HEK293 (cell line): ENCODE measurements around the gene FBRSL1.
A peak's percentile ranks its signal among the peaks of the same experiment; 100 is the strongest.

Source experiments
- CTCF ChIA-PET: fragments of 350-600 bp; formaldehyde crosslinking; extraction: SDS; loops from one replicate; lab custom pipeline; 2021; ENCODE audit warnings: antibody characterized with exemption; lab: Yijun Ruan, JAX
- POLR2A ChIA-PET: fragments of 300-600 bp; formaldehyde crosslinking; extraction: SDS; loops from one replicate; lab custom pipeline; 2020; ENCODE audit warnings: antibody characterized with exemption, inconsistent platforms; lab: Yijun Ruan, JAX
- H3K27ac ChIP-seq: fragments of 200-500 bp; sonication (Bioruptor generic); 2 replicates; pipeline ENCODE4 v1.5.1; 2014; ENCODE audit warnings: low read depth, low read length, control low read depth, inconsistent platforms; ENCODE audit errors: extremely low read depth
- H3K36me3 ChIP-seq, 2 experiments: fragments of 200-500 bp in 1 of 2; sonication (Bioruptor generic) in 1 of 2; 1 replicate in 1 of 2; 2 replicates in 1 of 2; pipeline ENCODE4 v1.5.1; 2014 to 2017; ENCODE audit warnings: inconsistent platforms in 2 of 2, low read length in 2 of 2; ENCODE audit not compliant: control insufficient read depth in 2 of 2, insufficient read depth in 1 of 2
- H3K4me1 ChIP-seq: fragments of 200-500 bp; sonication (Bioruptor generic); 2 replicates; pipeline ENCODE4 v1.5.1; 2014; ENCODE audit warnings: mild to moderate bottlenecking, low read length, inconsistent platforms; ENCODE audit not compliant: control insufficient read depth, insufficient read depth
- H3K4me3 ChIP-seq: 2 replicates; pipeline ENCODE4 v1.5.1; 2011; ENCODE audit warnings: low read depth, mild to moderate bottlenecking, control low read depth, low read length, moderate library complexity
- H3K9me3 ChIP-seq: fragments of 200-500 bp; sonication (Bioruptor generic); 2 replicates; pipeline ENCODE4 v1.5.1; 2014; ENCODE audit warnings: low read depth, low read length, inconsistent platforms; ENCODE audit not compliant: control insufficient read depth, insufficient read depth
- EGR2 ChIP-seq: fragments of 450-650 bp; formaldehyde crosslinking; IDR thresholded peaks from 2 replicates; pipeline ENCODE4 v1.5.1; 2016; ENCODE audit warnings: low read depth, missing biosample characterization, missing genetic modification characterization
- FEZF1 ChIP-seq: fragments of 450-650 bp; formaldehyde crosslinking; IDR thresholded peaks from 2 replicates; pipeline ENCODE4 v1.5.1; 2016; ENCODE audit warnings: missing biosample characterization, missing genetic modification characterization
- KLF17 ChIP-seq: fragments of 450-650 bp; formaldehyde crosslinking; IDR thresholded peaks from 2 replicates; pipeline ENCODE4 v1.5.1; 2016; ENCODE audit warnings: missing biosample characterization, missing genetic modification characterization
- RBAK ChIP-seq: fragments of 450-650 bp; formaldehyde crosslinking; IDR thresholded peaks from 2 replicates; pipeline ENCODE4 v1.5.1; 2016; ENCODE audit warnings: missing biosample characterization, missing genetic modification characterization
- WT1 ChIP-seq: fragments of 450-650 bp; formaldehyde crosslinking; IDR thresholded peaks from 2 replicates; pipeline ENCODE4 v1.5.1; 2016; ENCODE audit warnings: missing biosample characterization, missing genetic modification characterization
- ZFHX2 ChIP-seq: fragments of 450-650 bp; formaldehyde crosslinking; conservative IDR thresholded peaks from 2 replicates; pipeline ENCODE4 v1.5.1; 2016; ENCODE audit warnings: missing biosample characterization, missing genetic modification characterization
- ZFP37 ChIP-seq: fragments of 450-650 bp; formaldehyde crosslinking; IDR thresholded peaks from 2 replicates; pipeline ENCODE4 v1.5.1; 2016; ENCODE audit warnings: missing biosample characterization, missing genetic modification characterization
- ZIC2 ChIP-seq: fragments of 450-650 bp; formaldehyde crosslinking; IDR thresholded peaks from 2 replicates; pipeline ENCODE4 v1.5.1; 2016; ENCODE audit warnings: missing biosample characterization, missing genetic modification characterization
- ZNF121 ChIP-seq: fragments of 450-650 bp; formaldehyde crosslinking; IDR thresholded peaks from 2 replicates; pipeline ENCODE4 v1.5.1; 2016; ENCODE audit warnings: missing biosample characterization, missing genetic modification characterization
- ZNF138 ChIP-seq: fragments of 450-650 bp; formaldehyde crosslinking; IDR thresholded peaks from 2 replicates; pipeline ENCODE4 v1.5.1; 2016; ENCODE audit warnings: missing biosample characterization, missing genetic modification characterization, borderline replicate concordance
- ZNF24 ChIP-seq: fragments of 450-650 bp; formaldehyde crosslinking; IDR thresholded peaks from 2 replicates; pipeline ENCODE4 v1.5.1; 2016; ENCODE audit warnings: missing biosample characterization, missing genetic modification characterization
- ZNF311 ChIP-seq: fragments of 450-650 bp; formaldehyde crosslinking; IDR thresholded peaks from 2 replicates; pipeline ENCODE4 v1.5.1; 2017; ENCODE audit warnings: missing biosample characterization, missing genetic modification characterization, borderline replicate concordance
- ZNF610 ChIP-seq: fragments of 450-650 bp; formaldehyde crosslinking; IDR thresholded peaks from 2 replicates; pipeline ENCODE4 v1.5.1; 2016; ENCODE audit warnings: missing biosample characterization, missing genetic modification characterization, borderline replicate concordance
- ZNF639 ChIP-seq: fragments of 450-650 bp; formaldehyde crosslinking; IDR thresholded peaks from 2 replicates; pipeline ENCODE4 v1.5.1; 2016; ENCODE audit warnings: missing biosample characterization, missing genetic modification characterization
- ZNF707 ChIP-seq: fragments of 450-650 bp; formaldehyde crosslinking; IDR thresholded peaks from 2 replicates; pipeline ENCODE4 v1.5.1; 2016; ENCODE audit warnings: missing biosample characterization, missing genetic modification characterization
- ZNF76 ChIP-seq: fragments of 450-650 bp; formaldehyde crosslinking; IDR thresholded peaks from 2 replicates; pipeline ENCODE4; 2016; ENCODE audit warnings: low read depth, missing biosample characterization, missing genetic modification characterization, borderline replicate concordance
- ZSCAN23 ChIP-seq: fragments of 450-650 bp; formaldehyde crosslinking; IDR thresholded peaks from 2 replicates; pipeline ENCODE4 v1.5.1; 2016; ENCODE audit warnings: missing biosample characterization, missing genetic modification characterization
- TF ChIP-seq, protein P1 (sequence below): fragments of 450-650 bp; formaldehyde crosslinking; IDR thresholded peaks from 2 replicates; pipeline ENCODE4 v1.5.1; 2016; ENCODE audit warnings: missing biosample characterization, missing genetic modification characterization
- TF ChIP-seq, protein P2 (sequence below): fragments of 450-650 bp; formaldehyde crosslinking; IDR thresholded peaks from 2 replicates; pipeline ENCODE4 v1.5.1; 2016; ENCODE audit warnings: missing biosample characterization, missing genetic modification characterization

Gene FBRSL1

GRCh38 chr12:132443091-132443490 lies 46.9 kb upstream of the FBRSL1 start:
- POLR2A ChIA-PET: interaction anchor here (0.7 kb wide), 1 partner anchor 49 kb away, joined by 3 read pairs; no protein-coding TSS in a partner anchor
- H3K9me3 ChIP-seq: no peaks in the 10 kb centered on the region
- H3K36me3 ChIP-seq: no peaks in the 10 kb centered on the region
- H3K4me3 ChIP-seq: no peak overlapping the region
- no peak overlapping the region for H3K27ac ChIP-seq
- CTCF ChIA-PET: interaction anchor here (0.6 kb wide), 1 partner anchor 86 kb away, joined by 5 read pairs; no protein-coding TSS in a partner anchor
- H3K4me1 ChIP-seq: no peaks in the 10 kb centered on the region
- TF ChIP-seq, protein P1, sequence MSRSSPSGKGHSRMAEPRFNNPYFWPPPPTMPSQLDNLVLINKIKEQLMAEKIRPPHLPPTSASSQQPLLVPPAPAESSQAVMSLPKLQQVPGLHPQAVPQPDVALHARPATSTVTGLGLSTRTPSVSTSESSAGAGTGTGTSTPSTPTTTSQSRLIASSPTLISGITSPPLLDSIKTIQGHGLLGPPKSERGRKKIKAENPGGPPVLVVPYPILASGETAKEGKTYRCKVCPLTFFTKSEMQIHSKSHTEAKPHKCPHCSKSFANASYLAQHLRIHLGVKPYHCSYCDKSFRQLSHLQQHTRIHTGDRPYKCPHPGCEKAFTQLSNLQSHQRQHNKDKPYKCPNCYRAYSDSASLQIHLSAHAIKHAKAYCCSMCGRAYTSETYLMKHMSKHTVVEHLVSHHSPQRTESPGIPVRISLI (tag by site-specific recombination): no peak
- TF ChIP-seq ZNF138 (tag by site-specific recombination): no peak
- no peak for TF ChIP-seq ZNF311 (tag by site-specific recombination)
- TF ChIP-seq, protein P2, sequence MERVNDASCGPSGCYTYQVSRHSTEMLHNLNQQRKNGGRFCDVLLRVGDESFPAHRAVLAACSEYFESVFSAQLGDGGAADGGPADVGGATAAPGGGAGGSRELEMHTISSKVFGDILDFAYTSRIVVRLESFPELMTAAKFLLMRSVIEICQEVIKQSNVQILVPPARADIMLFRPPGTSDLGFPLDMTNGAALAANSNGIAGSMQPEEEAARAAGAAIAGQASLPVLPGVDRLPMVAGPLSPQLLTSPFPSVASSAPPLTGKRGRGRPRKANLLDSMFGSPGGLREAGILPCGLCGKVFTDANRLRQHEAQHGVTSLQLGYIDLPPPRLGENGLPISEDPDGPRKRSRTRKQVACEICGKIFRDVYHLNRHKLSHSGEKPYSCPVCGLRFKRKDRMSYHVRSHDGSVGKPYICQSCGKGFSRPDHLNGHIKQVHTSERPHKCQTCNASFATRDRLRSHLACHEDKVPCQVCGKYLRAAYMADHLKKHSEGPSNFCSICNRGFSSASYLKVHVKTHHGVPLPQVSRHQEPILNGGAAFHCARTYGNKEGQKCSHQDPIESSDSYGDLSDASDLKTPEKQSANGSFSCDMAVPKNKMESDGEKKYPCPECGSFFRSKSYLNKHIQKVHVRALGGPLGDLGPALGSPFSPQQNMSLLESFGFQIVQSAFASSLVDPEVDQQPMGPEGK (tag by site-specific recombination): no peak
- TF ChIP-seq ZNF24: no peak
- TF ChIP-seq RBAK (tag by site-specific recombination): no peak
- TF ChIP-seq ZNF639 (tag by site-specific recombination): no peak
- TF ChIP-seq ZNF121: no peak

GRCh38 chr12:132444283-132444682 lies 45.7 kb upstream of the FBRSL1 start:
- TF ChIP-seq ZNF610 (tag by site-specific recombination) (no peak), ZNF76 (tag by site-specific recombination) (no peak), ZSCAN23 (no peak), ZNF707 (tag by site-specific recombination) (no peak)
- TF ChIP-seq, all 188 proteins: peak for 0
- Histone ChIP-seq H3K27ac (no peak overlapping the region), H3K4me1 (no peaks in the 10 kb centered on the region), H3K9me3 (no peaks in the 10 kb centered on the region), H3K4me3 (no peak overlapping the region), H3K36me3 (no peaks in the 10 kb centered on the region)
- POLR2A ChIA-PET: no interaction called here
- CTCF ChIA-PET: no interaction called here

DNA sequence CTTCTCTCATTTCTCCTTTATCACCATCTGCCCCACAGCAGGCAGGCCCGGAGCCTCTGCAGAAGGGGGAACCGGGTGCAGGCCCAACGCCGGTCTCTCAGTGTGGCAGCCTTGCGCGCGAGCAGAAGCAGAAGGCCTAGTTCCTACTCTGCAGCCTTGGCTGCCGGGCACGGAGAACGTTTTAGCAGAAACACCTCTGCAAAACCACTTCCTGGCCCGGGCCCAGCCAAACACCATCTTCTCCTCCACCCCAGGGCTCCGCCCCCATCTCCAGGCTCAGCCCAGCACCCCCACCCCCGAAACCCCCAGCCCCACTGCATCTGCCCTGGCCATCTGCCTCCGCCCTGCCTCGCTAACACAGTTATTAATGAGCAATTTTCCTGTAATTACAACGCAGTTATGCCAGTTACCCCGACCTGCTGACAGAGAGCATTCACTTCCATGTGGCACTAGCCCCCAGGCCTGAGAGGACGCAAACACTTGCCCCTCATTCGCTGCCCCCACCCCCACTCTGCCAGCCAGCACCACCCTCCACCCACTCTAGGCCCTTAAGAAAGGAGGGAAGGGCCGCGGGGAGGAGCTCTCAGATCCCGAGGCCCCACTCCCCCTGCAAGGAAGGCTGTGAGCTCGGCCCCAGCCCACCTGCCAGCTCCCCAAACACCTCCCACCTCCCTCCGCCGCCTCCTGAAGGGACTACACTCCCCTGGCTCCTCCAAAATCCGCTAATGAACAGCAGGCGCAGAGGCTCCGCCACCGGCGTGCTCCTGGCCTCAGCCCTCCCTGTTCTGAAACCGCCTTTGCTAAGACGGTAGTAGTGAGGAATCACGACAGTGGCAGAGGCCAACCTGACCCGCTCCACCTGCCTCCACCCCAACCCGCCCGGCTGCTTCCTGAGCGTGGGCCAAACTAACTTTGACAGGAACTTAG lies 44.7 kb upstream of the FBRSL1 start:
- ChIA-PET CTCF (interaction anchor here (0.7 kb wide), 1 partner anchor 281 kb away, joined by 4 read pairs; no protein-coding TSS in a partner anchor), POLR2A (no interaction called here)
- H3K4me1 ChIP-seq: no peaks in the 10 kb centered on the region
- peak overlapping the region; percentile 37; the same call in 1 of the 2 replicates for H3K27ac ChIP-seq
- H3K9me3 ChIP-seq: no peaks in the 10 kb centered on the region
- no peaks in the 10 kb centered on the region for H3K36me3 ChIP-seq
- peak overlapping the region; percentile 35 for H3K4me3 ChIP-seq
- TF ChIP-seq FEZF1 (tag by site-specific recombination) (no peak), KLF17 (tag by site-specific recombination) (peak; percentile 23; the same call in 1 of the 2 replicates), WT1 (tag by site-specific recombination) (0 out of 2 replicates have a peak, but pooled peaks have one; percentile 13), EGR2 (peak; percentile 48; the same call in 1 of the 2 replicates), ZFHX2 (peak; percentile 68), ZIC2 (peak; percentile 35), ZFP37 (tag by site-specific recombination) (no peak)
